ENCODE results near the gene KRTAP20-2. TPM values are rescaled to one million over a fixed set of nuclear protein-coding genes. Genes with fewer than 3 reads are reported as not detected.

Gene KRTAP20-2
- total RNA-seq, 4 donors from 2014 or later = not detected

DNA sequence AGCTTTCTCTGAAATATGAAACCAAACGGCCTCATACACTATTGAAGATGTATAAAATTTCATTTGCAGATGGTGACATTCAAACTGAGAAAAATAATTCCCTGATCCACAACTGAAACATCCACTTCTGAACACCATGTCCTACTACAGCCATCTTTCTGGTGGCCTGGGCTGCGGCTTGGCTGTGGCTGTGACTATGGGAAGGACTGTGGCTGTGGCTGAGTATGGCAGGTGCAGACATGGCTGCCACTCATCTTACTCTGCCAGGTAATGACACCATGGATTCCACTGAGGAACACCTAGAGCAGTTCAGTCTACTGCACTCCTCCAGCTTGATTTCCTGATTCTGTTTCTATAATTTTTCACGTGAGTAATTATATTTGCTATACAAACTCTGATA, 14.5 kb upstream of the KRTAP20-2 start, which contains the start of gene KRTAP20-4:
TSS of gene KRTAP20-4 (plus strand) at position 106 of the 400 bp plus-strand sequence.
- H3K27me3 ChIP-seq = no peaks in the 10 kb centered on the region

GRCh38 chr21:30623362-30623761, 11.6 kb upstream of the KRTAP20-2 start:
- no peak for DNase-seq
- Histone ChIP-seq H3K9me3 (peaks cover 0 to 6% (median 0%) of the 10 kb centered on the region in 4 donors), H3K4me1 (no peaks in the 10 kb centered on the region), H3K36me3 (no peaks in the 10 kb centered on the region), H3K27ac (no peak overlapping the region), H3K4me3 (no peak overlapping the region), H3K27me3 (no peaks in the 10 kb centered on the region)
- TF ChIP-seq, protein P1, sequence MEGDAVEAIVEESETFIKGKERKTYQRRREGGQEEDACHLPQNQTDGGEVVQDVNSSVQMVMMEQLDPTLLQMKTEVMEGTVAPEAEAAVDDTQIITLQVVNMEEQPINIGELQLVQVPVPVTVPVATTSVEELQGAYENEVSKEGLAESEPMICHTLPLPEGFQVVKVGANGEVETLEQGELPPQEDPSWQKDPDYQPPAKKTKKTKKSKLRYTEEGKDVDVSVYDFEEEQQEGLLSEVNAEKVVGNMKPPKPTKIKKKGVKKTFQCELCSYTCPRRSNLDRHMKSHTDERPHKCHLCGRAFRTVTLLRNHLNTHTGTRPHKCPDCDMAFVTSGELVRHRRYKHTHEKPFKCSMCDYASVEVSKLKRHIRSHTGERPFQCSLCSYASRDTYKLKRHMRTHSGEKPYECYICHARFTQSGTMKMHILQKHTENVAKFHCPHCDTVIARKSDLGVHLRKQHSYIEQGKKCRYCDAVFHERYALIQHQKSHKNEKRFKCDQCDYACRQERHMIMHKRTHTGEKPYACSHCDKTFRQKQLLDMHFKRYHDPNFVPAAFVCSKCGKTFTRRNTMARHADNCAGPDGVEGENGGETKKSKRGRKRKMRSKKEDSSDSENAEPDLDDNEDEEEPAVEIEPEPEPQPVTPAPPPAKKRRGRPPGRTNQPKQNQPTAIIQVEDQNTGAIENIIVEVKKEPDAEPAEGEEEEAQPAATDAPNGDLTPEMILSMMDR (IDR thresholded peaks at IDR 0.05) = no peak
- no peak for TF ChIP-seq POLR2A (IDR thresholded peaks at IDR 0.05)

More for the DNA sequence above, 14.5 kb upstream of the KRTAP20-2 start, which contains the start of gene KRTAP20-4:
- no peak for TF ChIP-seq POLR2A (IDR thresholded peaks at IDR 0.05)
- TF ChIP-seq, protein P1 (IDR thresholded peaks at IDR 0.05) = no peak
- no peak for DNase-seq
- Histone ChIP-seq H3K27ac (no peak within 1 kb of the TSS), H3K4me3 (no peak within 1 kb of the TSS), H3K36me3 (no peaks in the 10 kb centered on the region), H3K9me3 (peaks cover 0 to 6% (median 0%) of the 10 kb centered on the region in 4 donors), H3K4me1 (no peaks in the 10 kb centered on the region)

DNA sequence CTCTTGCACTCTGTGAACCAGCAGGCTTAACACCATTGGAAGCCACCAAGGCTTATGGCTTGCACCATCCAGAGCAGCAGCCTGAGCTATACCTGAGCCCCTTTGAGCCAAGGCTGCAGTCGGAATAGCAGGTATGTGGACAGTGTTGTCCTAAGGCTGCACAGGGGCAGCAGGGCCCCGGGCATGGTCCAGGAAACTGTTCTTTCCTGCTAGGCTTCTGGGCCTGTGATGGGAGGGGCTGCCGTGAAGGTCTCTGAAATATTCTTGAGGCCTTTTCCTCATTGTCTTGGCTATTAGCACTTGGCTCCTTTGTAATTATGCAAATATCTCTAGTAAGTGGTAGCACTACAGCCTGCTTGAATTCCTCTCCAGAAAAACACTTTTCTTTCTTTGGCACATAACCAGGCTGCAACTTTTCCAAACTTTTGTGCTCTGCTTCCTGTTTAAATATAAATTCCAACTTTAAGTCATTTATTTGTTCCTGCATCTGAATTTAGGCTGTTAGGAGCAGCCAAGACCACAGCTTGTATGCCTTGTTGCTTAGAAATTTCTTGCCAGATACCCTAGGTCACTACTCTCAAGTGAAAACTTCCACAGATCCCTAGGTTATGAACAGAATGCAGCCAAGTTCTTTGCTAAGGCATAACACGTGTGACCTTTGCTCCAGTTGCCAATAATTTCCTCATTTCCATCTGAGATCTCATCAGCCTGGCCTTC, 9.4 kb upstream of the KRTAP20-2 start:
- no peaks in the 10 kb centered on the region for H3K27me3 ChIP-seq
- H3K4me1 ChIP-seq = no peaks in the 10 kb centered on the region
- DNase-seq = no peak
- H3K4me3 ChIP-seq = no peak overlapping the region
- no peak overlapping the region for H3K27ac ChIP-seq
- H3K36me3 ChIP-seq = no peaks in the 10 kb centered on the region
- TF ChIP-seq POLR2A (IDR thresholded peaks at IDR 0.05) = no peak
- TF ChIP-seq, protein P1 (IDR thresholded peaks at IDR 0.05) = no peak
- peaks cover 0 to 6% (median 0%) of the 10 kb centered on the region in 4 donors for H3K9me3 ChIP-seq

DNA sequence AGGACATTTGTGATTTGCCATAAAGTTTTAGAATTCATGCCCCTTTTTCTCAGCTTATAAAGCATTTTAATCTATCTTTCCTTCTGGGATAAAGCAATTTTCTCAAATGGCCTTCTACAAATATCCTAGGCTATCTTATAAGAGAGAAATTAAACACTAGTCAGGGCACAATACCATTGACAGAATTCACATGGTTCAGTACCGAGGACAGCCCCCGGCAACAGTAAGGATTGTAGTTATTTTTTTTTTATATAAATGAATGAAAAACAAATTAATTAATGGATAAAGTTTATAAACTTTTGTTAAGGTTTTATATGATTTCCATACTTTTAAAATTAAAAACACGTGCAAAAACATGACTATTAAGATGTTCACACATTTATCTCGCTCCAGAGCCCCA, 6.9 kb upstream of the KRTAP20-2 start:
- no peaks in the 10 kb centered on the region for H3K27me3 ChIP-seq
- H3K27ac ChIP-seq = no peak overlapping the region
- no peak for TF ChIP-seq POLR2A (IDR thresholded peaks at IDR 0.05)
- TF ChIP-seq, protein P1 (IDR thresholded peaks at IDR 0.05) = no peak
- no peak overlapping the region for H3K4me3 ChIP-seq
- no peak for DNase-seq
- no peaks in the 10 kb centered on the region for H3K4me1 ChIP-seq
- H3K9me3 ChIP-seq = peaks cover 0 to 6% (median 0%) of the 10 kb centered on the region in 4 donors
- H3K36me3 ChIP-seq = no peaks in the 10 kb centered on the region

- no peak for DNase-seq
- TF ChIP-seq, protein P1 (IDR thresholded peaks at IDR 0.05) = no peak
- no peak for TF ChIP-seq POLR2A (IDR thresholded peaks at IDR 0.05)
- H3K4me1 ChIP-seq = no peaks in the 10 kb centered on the region
- H3K9me3 ChIP-seq = peaks cover 0 to 6% (median 0%) of the 10 kb centered on the region in 4 donors
- H3K4me3 ChIP-seq = no peak overlapping the region
- no peaks in the 10 kb centered on the region for H3K27me3 ChIP-seq
- H3K27ac ChIP-seq = no peak overlapping the region
- H3K36me3 ChIP-seq = no peaks in the 10 kb centered on the region
These were observed 5.8 kb upstream of the KRTAP20-2 start for GRCh38 chr21:30629200-30629599.
